GM19397 (cell line): Measurements from ENCODE around the gene ADRM1.

ENCODE experiments used
- ATAC-seq: cut with Tn5 transposase; IDR thresholded peaks from one replicate; pipeline ENCODE4 v1.9.1; 2021; ENCODE audit warnings: mild to moderate bottlenecking, moderate library complexity; ENCODE audit not compliant: unreplicated experiment

Gene ADRM1

DNA sequence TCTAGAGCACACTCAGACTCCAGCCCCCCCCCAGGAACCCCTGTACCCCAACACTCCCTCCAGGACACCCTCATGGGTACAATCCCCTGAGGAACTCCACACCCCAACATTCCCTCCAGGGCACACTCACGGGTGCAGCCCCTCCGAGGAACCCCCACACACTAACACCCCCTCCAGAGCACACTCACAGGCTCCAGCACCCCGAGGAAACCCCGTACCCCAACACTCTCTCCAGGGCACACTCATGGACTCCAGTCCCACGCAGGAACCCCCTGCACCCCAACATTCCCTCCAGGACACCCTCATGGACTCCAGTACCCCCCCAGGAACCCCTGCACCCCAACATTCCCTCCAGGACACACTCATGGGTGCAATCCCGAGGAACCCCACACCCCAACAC is 32.7 kb downstream of the ADRM1 start:
- no peak for ATAC-seq

GRCh38 chr20:62336329-62336728 is 33.5 kb downstream of the ADRM1 start:
- ATAC-seq = no peak

GRCh38 chr20:62336775-62337557 is 34.2 kb downstream of the ADRM1 start:
- no peak for ATAC-seq

DNA sequence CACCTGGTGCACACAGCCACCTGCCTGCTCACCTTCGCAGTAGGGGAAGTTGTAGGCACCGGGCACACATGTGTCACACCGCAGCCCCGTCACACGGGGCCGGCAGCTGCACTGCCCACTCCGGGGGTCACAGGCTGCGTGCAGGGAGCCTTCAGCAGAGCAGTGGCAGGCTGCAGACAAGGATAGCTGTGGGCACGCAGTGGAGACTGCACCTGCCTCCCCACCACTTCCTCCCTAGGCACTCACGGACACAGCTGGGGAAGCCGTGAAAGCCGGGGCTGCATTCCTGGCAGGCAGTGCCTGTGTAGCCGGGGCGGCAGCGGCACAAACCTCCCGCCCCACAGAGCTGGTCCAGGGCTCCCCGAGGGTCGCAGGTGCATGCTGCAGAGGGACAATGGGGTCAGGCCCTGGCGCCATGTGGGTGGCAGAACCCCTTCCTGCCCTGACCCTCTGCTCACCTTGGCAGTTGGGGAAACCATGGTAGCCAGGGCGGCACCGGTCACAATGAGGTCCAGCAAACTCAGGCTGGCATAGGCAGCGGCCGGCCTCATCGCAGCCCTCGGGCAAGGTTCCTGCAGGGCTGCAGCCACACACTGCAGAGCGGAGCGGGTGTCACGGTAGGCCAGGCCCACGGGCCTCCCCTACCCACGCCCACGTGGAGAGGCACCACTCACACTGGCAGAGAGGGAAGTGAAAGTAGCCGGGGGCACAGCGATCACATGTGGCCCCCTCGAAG is 34.9 kb downstream of the ADRM1 start:
- ATAC-seq = peak; percentile 37

GRCh38 chr20:62338294-62338620 is 35.5 kb downstream of the ADRM1 start:
- no peak for ATAC-seq

DNA sequence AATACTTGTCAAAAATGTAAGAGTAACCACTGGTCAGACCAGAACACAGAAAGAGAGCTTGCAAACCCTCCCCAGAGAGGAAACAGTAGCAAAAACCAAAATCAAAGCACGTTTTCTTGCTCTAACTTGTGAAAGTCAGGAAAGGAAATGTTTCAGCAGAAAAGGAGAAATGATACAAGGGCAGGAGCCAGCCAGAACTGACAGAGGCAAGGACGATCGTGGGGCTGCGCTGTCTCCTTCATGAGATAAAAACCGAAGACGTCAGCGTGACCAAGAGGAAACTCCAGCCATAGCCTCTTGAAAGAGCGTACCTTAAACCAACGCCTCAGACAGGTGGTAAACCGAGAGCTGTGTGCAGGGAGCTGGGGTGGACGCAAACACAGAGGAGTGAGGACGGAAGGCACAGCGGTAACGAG is 36.9 kb downstream of the ADRM1 start:
- peak; percentile 64 for ATAC-seq

GRCh38 chr20:62342910-62343309 is 40.1 kb downstream of the ADRM1 start:
- no peak for ATAC-seq

DNA sequence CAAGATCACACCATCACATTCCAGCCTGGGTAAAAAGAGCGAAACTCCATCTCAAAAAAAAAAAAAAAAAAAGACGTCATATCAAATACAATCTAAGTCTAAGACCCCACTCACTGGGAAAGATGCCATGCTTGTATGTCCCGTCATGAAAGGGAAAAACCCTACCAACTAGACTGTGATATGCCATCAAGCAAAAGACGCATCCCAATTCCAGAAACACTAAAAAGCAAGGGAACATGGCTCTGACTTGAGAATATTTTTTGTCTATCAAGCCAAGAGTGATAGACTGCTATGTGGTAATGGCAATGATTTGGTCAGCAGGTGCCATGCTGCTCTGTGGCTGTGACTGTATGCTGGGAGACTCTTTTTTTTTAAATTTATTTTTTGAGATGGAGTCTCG is 41.3 kb downstream of the ADRM1 start:
- ATAC-seq = no peak

GRCh38 chr20:62344782-62345181 is 42.0 kb downstream of the ADRM1 start:
- no peak for ATAC-seq

DNA sequence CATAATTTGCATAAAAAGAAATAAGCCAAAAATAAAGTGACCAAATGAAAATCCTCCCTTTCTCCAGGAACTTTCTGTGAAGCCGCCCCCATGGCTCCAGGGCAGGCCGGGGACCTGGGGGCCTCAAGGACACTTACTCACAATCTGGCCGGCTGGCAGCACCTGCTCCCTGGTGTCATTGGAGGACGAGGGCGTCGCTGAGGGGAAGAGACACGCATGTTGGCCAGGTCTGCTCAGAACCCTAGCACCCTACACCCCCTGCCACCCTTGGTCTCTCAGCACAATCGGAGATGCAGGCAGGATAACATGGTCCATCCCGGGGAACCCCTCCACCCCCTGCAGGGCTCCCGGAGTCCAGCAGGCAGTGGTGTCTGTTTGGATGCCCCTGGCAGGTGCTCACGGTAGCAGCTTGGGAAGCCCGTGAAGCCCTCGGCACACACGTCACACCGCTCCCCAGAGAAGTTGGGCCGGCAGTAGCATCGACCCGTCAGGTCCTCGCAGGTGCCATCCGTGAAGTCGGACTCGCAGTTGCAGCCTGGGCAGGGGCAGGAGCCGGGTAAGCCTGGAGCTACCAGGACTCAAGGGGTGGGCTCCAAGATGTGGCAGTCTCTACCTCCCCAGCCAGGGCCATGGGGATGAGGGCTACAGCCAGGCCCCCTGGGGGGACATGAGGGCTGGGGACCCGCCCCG is 43.0 kb downstream of the ADRM1 start:
- no peak for ATAC-seq

- no peak for ATAC-seq
Observed at GRCh38 chr20:62346398-62347150, 43.8 kb downstream of the ADRM1 start.

DNA sequence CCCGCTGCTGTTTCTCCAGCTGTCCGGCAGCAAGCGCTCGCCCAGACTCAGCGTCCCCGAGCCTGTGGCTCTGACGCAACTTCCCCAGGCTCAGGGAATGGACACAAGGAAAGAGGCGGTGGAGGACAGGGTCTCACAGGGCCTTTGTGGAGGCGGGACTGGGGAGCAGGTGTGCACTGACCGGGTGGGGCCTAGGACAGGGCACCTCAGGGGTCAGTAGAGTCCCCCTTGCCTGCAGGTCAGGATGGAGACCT is 44.3 kb downstream of the ADRM1 start:
- no peak for ATAC-seq

GRCh38 chr20:62347445-62347844 is 44.6 kb downstream of the ADRM1 start:
- ATAC-seq = no peak

GRCh38 chr20:62348604-62349003 is 45.8 kb downstream of the ADRM1 start:
- ATAC-seq = no peak

DNA sequence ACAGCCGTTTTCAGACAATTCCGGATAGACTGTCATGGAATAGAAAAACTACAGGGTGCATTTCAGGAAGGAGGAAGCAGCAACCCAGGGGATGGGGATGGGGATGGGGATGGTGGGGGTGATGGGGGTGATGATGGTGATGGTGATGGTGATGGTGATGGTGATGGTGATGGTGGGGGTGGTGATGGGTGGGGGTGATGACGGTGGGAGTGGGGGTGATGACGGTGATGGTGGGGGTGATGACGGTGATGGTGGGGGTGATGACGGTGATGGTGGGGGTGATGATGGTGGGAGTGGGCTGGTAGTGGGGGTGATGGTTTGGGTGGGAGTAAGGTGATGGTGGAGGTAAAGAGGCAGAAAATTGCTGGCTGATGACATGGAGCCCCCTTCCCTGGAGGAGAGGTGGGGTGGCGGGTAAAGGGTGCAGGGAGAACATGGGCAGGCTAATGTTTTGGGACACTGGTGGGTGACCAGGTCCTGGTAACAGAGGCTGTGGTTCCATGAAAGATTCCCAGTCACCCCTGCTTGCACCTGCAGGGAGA is 46.8 kb downstream of the ADRM1 start:
- no peak for ATAC-seq

DNA sequence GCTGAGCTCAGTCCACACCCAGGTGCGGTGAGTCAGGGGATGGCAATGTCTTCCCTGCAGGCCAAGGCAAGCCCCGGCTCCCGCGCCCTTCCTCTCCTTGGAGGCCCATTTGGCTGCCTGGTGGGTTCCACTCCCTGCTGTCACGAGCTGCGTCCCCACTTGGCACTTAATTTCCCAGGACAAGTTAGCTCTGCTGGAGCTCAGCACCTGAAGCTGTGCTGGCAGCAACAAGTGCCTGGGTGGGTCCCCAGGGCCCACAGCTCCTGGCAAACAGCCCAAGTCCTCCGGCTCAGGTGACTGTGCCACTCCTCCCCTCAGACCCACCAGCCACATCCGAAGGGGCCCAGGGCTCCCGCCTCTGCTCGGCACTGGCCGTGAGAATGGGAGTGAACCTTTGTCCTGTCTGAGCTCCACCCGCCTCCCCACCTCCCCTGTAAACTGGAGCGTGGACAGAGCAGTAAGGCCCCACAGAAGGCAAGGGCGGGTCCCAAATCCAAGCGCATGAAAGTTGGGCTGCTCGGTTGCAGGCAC is 47.4 kb downstream of the ADRM1 start:
- no peak for ATAC-seq

DNA sequence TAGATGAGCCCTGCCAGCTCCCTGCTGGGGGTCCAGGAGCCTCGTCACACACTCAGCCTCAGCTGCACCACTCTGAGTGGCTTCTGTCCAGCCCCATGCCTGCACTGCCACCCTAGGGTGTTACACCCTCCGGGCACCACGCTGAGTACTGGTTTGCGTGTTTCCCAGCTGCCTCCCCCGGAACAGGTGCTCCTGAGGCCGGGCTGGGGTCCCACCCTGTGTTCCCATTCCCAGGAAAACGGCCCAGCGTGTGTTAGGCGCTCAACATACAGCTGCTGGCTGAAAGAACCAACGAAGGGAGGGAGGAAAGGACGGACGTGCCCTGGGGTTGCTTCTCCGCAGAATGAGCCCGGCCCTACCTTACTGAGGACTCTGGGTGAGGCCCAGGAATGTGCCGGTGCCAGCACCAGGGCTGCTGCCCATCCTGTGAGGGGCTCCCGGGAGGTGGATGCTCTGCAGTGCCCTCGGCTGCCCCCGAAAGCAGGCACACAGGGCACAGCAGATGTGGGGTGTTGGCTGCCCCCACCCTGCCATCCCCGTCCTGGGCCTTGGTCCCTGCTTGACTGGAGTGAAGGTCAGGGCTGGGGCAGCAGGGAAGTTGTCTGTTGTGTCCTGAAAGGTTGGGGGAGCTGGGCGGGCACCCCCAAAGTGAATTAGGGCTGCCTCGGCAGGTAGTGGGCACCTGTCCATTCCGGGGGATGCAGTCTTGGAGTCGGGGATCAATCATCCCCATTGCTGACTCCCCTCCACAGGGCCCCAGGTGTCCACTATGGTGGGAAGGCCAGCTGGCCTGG is 48.0 kb downstream of the ADRM1 start:
- no peak for ATAC-seq

- ATAC-seq = no peak
Observed at GRCh38 chr20:62351469-62352401, 48.9 kb downstream of the ADRM1 start.
